Suppressor macrophage (primary cell): ENCODE data around the gene RP2.

Source experiments
- DNase-seq, 4 experiments: peaks; one replicate each; pipeline ENCODE4 v3.0.0-alpha.2; 2020 to 2022
- total RNA-seq, 17 experiments: gene quantifications; one replicate each; lab custom pipeline; 2026; ENCODE audit warnings: mixed read lengths in 6 of 17, inconsistent platforms in 3 of 17; lab: John Stamatoyannopoulos, UW

Gene RP2
- total RNA-seq, result 98.0 to 457 (median 197) reads per million in 17 experiments

DNA sequence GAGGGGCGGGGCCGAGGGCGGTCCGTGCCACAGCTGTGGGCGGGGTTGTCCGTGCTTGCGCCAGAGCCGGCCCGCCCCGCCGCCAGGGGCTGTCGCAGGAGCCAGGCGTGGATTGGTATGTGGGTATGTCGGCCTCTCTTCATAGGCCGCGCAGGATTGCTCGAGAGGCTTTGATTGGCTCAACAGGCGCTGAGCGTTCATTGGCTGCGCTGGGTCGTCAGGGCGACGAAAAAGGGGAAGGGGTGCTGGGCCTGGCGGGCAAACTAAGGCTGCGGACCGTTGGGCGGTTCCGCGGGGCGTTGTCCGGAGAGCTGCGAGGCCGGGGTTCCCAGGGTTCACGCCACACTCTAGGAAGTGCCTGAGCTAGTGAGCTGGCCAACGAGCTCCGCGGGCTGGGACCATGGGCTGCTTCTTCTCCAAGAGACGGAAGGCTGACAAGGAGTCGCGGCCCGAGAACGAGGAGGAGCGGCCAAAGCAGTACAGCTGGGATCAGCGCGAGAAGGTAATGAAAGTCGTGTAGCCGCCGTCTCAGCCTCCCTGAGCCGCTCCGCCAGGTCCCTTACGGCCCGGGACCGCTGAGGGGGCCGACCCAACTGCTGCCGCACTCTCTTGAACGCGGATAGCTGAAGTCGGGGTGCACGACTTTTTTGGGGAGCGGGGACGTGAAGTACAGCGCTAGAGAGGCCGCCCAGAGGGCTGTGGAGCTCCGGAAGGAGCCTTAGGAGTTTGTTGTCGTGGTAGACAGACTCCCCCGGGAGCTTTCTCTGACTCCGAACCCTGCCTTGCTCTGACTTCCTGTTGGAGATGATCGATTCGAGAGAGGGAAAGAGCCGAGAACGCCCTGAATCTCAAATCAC, at the start of gene RP2:
Gene RP2 (plus strand): TSS at position 343 of the 857 bp plus-strand sequence. CDS start 58 bp downstream, at position 401.
- DNase-seq, result peak; percentile 94 to 96 (median 95)

DNA sequence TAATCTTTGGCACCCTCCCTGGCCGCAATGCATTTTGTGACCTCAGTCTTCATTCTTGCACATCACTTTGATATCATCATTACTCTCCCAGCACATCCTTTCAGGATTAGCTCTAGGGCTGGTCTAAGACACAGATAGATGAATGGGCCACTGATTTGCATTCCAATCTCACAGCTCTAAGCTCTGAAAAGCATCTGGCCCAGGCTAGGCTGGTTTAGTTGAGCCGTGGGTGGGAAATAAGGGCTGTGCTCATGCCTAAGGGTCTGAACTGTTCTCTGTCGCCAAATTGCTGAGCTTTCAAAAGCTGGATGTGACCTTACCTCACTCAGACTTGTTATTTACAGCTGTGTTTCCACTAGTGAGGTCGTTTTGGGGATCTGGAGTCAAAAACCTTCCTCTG, 47.9 kb upstream of the RP2 start:
- DNase-seq, result peak in 2 of 4 experiments; percentile 10 to 16

DNA sequence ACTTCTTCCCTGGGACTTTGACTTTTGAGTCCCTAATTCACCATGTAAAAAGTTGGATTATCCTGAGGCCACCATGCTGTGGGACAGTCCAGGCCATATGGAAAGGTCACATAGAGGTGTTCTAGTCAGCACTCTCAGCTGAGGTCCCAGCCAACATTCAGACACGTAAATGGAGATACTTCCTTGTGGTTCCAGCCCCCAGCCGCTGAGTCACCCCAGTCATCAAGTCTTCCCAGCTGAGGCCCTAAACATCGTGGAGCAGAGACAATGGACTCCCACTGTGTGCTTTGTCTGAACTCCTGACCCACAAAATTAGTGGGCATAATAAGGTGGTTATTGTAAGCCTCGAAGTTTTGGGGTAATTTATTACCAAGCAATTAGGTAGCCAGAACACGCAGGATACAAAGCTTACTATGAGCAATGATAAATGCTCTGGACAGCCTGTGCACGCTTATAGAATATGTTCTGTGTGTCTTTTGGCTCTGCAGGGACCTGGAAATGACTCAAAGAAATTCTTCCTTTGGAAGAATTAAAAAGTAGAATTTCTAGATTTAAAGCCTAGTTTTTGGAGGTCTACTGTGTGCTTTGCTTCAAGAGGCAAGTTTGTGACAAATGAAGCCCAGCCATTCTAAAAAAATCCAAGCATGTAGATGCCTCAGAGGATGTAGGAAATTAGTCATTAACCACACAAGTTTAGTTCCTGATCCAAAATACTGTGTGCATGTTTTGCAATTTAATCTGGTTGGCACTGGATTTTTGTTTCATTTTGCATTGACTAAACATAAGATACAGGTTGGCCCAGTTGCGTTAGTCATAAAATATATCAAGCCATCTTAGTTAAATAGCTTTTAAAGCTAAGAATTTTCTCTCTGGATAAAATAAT, 44.7 kb upstream of the RP2 start:
- peak; percentile 62 to 84 (median 82) for DNase-seq

DNA sequence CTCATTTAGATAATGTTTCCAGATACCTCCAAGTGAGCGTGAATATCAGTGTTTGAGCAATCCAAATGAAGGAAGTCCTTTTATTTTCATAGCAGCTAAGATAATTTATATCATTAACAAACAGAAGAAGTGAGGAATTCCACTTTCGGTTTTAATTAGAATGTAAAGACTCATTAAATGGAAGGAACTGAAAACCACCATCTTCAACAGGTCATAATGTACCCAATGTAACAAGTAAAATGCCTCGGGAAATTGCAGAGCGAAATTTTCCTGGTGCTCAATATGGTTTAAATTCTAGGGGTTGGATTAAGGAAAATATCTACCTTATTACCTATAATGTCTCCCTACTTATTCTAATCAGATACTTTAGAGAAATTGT, 44.0 kb upstream of the RP2 start:
- DNase-seq, result no peak

DNA sequence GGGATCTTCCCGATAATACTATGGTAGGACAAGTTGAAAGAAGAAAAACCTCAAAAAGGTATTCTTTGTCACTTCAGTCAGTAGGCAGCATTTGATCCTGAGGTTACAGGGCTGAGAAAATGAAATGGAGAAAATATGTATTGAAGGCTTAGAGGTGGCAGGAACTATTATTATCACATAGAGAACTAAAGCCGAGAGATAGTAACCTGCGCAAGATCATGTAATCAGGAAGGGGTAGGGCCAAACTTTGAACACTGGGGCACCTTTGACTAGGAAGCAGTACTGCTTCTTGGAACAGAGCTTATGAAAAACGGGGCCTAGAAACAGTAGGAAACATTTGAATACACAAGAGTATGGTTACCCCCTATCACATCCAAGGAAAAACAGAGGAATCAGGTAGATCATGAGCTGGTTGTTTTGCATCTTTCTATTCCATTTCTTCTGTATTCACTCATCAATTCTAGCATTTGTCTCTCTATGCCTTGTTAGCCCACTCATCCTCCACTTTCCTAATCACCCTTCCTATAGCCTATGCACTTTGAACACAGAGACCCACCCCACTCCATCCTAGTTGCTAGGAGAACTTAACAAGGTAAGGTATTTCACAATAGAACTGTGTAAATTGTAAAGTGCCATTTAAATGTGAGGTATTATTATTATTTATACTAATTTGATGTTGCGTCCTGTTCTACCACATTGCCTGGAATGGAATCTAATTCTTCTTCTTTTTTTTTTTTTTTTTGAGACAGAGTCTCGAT, 43.3 kb upstream of the RP2 start:
- DNase-seq, result peak in 1 of 4 experiments; percentile 9

DNA sequence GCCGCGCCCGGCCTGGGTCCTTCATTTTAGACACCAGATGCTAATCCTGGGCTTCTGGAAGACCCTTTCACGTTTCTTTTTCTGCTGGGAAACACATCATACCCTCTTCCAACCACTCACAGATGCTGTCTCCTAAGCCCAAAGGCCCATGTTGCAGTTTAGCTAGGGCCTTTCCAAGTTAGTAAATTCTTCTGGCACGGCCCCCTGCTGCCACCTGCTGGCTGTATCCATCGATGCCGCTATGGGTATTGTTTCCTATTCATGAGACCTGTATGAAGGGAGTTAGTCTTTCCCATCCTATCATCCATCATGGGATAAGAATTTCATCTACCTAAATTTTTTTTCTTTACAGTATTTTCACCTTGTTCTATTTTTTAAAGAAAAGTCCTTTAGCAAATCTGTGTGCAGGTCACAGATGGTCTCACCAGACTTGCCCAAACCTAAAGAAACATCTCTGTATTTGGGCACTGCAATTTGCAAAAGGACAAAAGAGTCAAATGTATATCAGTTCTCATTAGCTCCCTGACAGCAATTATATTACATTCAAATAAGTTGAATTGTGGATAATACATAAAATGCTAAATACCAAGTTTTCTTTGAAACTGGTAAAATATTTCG, 40.2 kb upstream of the RP2 start:
- peak; percentile 77 to 88 (median 82) for DNase-seq

DNA sequence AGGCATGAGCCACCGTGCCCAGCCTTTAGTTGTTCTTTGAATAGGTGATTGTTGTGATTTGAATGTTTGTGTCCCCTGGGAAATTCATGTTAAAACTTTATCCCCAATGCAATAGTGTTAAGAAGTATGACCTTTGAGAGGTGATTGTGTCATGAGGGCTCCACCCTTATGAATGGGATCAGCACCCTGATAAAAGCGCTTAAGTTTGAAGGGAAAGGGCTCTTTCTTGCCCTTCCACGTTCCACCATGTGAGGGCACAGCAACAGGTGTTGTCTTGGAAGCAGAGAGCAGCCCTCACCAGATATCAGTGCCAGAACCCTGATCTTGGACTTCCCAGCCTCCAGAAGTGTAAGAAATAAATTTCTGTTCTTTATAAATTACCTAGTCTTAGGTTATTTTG, 33.7 kb upstream of the RP2 start:
- DNase-seq, result peak in 1 of 4 experiments; percentile 19

DNA sequence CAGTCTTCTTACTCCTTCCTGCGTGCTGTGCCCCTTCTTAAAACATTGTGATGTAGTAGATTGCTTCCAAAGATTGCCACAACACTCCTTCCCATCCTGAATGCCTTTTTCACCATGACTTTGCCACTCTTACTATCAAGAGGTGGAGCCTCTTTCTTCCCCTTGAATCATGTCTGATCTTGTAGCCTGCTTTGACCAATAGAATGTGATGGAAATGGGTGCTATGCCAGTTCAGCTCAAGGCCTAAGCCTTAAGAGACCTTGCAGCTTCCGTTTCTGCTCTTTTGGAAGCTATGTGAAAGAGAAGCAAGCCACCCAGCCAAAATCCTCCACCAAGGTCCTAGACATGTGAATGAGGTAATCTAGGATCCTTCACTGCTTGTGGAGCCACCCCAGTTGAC, 31.6 kb upstream of the RP2 start:
- no peak for DNase-seq

DNA sequence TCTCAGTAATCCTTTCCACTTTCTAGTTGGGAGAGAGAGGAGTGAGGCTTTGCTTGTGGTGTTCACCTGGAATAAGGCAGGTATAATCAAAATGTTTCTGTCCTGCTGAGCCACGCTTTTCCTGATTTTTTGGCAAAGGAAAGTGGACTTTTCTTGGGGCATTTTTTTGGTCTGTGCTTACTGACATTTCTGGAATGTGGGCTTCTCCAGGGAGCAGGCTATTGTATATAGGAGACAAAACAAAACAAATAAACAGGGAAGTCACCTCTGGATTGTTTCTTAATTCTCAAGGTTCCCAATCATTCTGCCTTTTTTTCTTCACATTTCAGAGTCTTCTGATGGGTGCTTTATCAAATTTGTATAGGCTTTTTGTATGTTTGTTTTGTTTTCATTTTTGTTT, 25.7 kb upstream of the RP2 start:
- no peak for DNase-seq

DNA sequence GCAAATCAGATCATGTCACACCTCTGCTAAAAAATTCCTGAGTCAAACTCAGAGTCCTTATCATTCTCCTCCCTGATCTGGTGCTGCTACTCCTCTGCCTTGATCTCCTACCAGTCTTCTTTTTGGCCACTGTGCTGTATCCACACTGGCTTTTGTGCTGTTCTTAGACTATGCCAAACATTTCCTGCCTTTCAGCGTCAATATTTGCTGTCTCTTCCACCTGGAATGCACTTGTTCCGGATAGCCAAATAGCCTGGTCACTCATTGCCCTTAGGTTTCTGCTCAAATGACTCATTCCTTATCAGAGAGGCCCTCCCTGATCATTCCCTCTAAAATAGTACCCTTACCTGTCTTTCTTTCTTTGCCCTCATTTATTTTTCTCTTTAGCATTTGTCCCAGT, 24.4 kb upstream of the RP2 start:
- DNase-seq, result no peak

DNA sequence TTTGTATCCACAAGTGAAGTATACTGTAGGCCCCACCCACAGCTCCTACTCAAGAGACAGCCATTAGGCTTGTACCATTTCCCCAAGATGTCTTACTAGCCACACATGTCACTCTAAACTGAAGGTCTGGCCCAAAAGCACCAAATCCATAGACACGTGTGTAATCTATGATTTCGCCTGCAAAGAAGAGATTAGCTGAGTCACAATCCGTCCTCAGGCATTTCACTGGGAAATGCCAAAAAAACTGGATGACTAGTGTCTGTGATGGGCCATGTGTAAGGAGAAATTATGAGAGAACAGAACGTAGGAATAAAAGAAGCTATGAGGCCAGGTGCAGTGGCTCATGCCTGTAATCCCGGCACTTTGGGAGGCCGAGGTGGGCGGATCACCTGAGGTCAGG, 21.9 kb upstream of the RP2 start:
- DNase-seq, result no peak

DNA sequence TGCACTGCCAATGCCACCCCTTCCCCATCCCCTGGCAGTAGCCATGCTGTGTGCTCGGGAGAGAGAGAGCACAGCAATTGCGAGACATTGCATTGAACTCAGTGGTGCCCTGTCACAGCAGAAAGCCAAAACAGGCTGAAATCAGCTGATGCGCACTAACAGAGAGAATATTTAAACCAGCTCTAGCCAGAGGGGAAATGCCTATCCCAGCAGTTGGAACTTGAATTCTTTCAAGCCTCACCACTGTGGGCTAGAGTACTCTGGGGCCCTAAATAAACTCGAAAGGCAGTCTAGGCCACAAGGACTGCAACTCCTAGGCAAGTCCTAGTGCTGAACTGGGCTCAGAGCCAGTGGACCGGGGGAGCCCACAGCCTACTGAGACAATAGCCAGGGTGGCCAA, 17.7 kb upstream of the RP2 start:
- no peak for DNase-seq

DNA sequence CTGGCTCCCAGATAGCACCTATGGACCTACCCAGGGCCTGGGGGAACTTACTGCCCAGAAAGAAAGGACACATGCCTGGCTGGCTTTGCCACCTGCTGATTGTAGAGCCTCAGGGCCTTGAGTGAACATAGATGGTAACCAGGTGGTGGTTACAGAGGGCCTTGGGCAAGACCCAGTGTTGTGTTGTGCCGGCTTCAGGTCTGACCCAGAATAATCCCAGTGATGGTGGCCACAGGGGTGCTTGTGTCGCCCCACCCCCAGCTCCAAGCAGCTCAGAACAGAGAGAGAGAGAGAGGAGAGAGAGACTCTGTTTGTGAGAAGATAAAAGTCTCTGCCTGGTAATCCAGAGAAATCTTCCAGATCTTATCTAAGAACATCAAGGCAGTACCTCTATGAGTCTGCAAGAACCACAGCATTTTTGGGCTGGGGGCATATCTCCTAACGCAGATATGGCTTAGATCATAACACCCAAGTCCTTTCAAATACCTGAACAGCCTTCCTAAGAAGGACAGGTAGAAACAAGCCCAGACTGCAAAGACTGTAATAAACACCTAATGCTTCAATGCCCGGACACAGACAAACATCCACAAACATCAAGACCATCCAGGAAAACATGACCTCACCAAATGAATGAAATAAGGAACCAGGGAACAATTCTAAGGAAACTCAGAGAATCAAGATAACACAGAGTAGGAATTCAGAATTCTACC, 16.3 kb upstream of the RP2 start:
- no peak for DNase-seq

DNA sequence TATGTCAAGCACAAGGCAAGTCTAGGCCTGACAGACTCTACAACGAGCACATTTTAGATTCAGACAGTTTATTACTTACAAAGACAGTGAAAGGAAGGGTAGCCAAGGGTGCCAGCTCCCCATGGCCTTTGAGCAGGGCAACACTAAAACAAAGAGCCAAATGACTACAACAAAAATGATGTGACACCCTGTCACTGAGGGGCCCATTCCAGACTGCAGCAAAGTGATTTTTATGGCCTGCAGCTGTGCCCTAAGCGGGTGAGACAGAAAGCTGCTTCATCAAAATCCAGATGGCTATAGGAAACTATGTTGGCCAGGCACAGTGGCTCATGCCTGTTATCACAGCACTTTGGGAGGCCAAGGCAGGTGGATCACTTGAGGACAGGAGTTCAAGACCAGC, 13.4 kb upstream of the RP2 start:
- no peak for DNase-seq

DNA sequence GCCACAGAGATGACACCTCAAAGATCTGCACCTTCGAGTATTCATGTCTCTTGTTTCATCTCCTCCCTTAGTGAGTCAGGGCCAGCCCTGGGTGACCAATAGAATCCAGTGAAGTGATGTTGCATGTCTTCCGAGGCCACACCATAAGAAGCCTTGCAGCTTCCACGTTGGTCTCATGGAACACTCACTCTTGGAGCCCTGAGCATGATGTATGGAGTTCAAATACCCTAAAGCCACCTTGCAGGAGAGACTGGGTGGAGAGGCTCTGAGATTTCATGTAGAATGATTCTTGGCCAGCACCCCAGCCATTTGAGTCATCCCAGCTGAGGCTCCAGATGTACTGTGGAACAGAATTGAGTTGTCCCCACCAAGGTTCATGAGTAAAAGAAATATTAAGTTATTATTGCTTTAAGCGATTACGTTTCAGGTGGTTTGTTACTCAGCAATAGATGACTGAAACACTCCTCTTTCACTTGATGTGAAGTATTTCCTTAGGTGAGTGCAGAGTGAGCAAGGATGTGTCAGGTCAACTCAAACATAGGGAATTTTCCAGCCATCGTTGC, 5.0 kb upstream of the RP2 start:
- no peak for DNase-seq

DNA sequence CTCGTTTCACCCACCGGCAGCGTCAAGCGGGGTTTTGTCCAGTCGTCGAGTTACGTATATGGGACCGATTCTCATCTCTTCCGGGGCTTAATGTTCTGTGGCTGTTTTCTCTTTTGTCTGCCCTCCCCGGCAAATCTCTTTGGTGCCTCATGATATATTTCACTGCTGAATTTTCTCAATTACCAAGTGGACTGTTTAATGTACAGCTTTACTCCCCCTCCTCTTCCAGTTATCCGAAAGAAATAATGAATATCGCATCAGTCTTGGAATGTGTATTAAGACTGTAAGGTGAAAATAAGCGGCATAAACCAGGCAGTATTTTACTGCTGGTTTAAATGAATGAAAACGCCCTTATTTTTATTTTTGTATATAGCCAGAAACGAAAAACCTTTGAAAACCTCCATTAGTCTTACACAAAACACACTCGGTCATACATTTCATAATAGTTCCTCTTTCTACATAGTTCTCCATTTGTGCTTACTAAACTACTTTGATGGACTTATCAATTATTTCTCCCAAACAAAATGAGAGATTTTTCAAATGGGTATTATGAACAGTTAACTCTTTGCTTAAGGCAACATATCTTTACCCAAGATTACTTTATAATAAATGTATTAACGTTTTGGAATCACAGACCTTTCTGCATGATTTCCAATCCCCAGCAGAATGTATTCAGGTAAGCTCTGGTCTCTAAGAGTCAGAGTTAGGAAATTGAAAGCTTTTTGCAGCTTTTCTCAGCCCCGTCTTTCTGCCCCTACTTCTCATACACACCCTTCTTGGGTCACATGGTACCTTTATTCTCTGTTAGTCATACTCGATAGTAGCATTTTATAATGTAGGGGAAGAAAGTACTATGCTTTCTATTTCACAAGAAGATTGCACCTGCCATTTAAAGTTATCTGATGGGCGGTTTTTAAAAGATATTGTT, 979 bp downstream of the RP2 start:
- peak in 3 of 4 experiments; percentile 14 to 56 (median 55) for DNase-seq

DNA sequence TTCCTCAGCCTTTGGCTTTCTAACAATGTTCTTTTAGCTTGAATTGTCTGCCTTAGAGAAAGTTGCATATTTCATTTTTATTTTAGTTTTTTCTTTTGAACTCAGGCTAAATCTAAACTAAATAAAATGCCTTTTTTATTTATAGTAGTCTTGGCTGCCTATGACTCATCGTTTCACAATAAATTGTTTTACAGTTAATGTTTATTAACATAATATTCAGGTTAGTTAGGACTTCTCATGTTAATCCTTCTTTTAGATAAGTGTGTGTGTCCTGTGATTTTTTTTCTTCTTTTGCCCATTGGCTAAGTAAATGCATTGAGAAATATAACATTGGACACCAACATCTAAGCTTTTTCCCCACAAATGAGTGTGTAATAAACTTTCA, 1.6 kb downstream of the RP2 start:
- no peak for DNase-seq

DNA sequence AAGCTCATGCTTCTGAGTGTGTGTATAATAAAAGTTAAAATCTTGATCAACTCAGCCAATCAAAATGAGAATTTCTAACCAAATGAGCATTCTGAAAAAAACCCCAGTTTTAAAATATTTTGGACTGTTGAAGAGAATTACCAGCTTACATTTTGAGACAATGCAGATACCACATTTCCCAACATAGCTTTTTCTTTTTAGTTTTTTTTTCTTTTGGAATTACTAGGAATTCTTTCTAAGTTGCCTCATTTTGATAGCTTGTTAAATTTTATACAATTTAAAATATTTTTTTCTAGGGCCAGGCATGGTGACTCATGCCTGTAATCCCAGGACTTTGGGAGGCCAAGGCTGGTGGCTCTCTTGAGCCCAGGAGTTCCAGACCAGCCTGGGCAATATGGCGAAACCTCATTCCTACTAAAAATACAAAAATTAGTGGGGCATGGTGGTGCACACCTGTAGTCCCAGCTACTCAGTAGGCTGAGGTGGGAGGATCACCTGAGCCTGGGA, 2.2 kb downstream of the RP2 start:
- DNase-seq, result no peak

DNA sequence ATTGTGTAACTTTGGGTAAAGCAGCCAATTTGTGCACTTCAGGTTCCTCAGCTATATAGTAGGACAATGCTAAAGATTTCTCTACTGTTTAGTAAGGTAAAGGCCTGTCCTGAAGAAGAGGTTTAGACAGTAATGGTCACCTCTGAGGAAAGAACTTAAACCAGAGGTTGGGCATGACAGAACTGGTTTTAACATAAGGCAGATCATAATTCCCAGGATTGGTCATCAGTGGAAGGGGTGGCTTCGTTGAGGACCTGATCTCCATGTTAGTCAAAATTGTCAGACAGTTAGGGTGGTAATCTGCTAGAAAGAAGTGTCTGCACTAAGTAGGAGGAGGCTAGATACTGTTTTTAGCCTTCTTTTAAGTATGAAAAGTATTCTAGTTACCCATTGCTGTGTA, 4.1 kb downstream of the RP2 start:
- no peak for DNase-seq

DNA sequence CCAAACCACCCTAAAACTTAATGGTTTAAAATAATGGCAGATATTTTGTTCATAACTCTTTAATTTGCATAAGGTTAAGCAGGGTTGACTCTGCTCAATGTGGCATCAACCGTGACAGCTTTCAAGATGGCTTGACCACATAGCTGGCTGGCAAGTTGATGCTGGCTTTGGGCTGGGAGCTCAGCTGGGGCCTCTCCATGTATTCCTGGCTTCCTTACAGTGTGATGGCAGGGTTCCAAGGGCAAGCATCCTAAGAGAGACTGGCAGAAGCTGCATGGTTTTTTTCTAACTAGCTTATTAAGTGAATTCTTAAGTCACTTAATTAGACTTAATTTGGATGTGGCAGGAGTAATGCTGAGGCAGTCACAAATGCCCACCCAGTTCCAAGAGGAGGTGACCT, 4.5 kb downstream of the RP2 start:
- DNase-seq, result no peak
